MCF 10A (cell line): ENCODE measurements around the gene PIGH. TPM values are rescaled to one million over a fixed set of nuclear protein-coding genes. Genes with fewer than 3 reads are reported as not detected.
"Not testable (repeated sequence)": the region's sequence is repeated elsewhere in the genome, so short reads cannot be mapped to it uniquely, and the experiment has no call there.

Experiments
- BruUV-seq: library from RNA; stranded (reverse); fragments of 400-500 nt; replicated peaks from 2 replicates; lab custom pipeline; 2021; lab: Mats Ljungman, UMichigan
- CTCF ChIA-PET: fragments of 300-600 bp; sonication (Branson Sonifier 250); formaldehyde crosslinking; extraction: SDS; loops from one replicate; lab custom pipeline; 2021; ENCODE audit warnings: antibody characterized with exemption, inconsistent platforms; lab: Yijun Ruan, JAX
- POLR2A ChIA-PET: fragments of 300-600, 350-650 bp; sonication (Branson Sonifier 250); formaldehyde crosslinking; extraction: SDS; loops from one replicate; lab custom pipeline; 2020; ENCODE audit warnings: antibody characterized with exemption, inconsistent platforms; lab: Yijun Ruan, JAX
- DNase-seq: peaks from one replicate; pipeline ENCODE4 v3.0.0-alpha.2; 2018; ENCODE audit not compliant: unreplicated experiment
- H3K27ac Mint-ChIP-seq: one replicate; pipeline ENCODE4 v1.8.0; 2022; ENCODE audit warnings: mild to moderate bottlenecking, low read depth, mixed read lengths; ENCODE audit not compliant: unreplicated experiment
- H3K27me3 Mint-ChIP-seq: one replicate; pipeline ENCODE4 v1.8.0; 2022; ENCODE audit warnings: mixed read lengths; ENCODE audit not compliant: insufficient read depth, unreplicated experiment
- H3K36me3 Mint-ChIP-seq: one replicate; pipeline ENCODE4 v1.8.0; 2022; ENCODE audit warnings: mild to moderate bottlenecking, moderate library complexity, mixed read lengths; ENCODE audit not compliant: insufficient read depth, unreplicated experiment
- H3K4me1 Mint-ChIP-seq: one replicate; pipeline ENCODE4 v1.8.0; 2022; ENCODE audit warnings: mixed read lengths; ENCODE audit not compliant: insufficient read depth, unreplicated experiment
- H3K4me3 Mint-ChIP-seq: one replicate; pipeline ENCODE4 v1.8.0; 2022; ENCODE audit warnings: mild to moderate bottlenecking, moderate library complexity, mixed read lengths; ENCODE audit not compliant: unreplicated experiment
- H3K9me3 Mint-ChIP-seq: one replicate; pipeline ENCODE4 v1.8.0; 2022; ENCODE audit warnings: mixed read lengths; ENCODE audit not compliant: unreplicated experiment
- intact Hi-C: fragments of 100-400 bp; cut with micrococcal nuclease; formaldehyde crosslinking; loops from 2 replicates; pipeline ENCODE4 v1.14.1; 2022
- total RNA-seq: library from RNA; stranded (reverse); gene quantifications from 2 replicates; pipeline ENCODE4 v1.2.3, GENCODE V29; 2022
- TF ChIP-seq, protein P1 (sequence below): fragments of 200-600 bp; IDR thresholded peaks from one replicate; pipeline ENCODE4 v1.8.0; 2022; ENCODE audit warnings: antibody characterized with exemption, mild to moderate bottlenecking; ENCODE audit not compliant: unreplicated experiment

The PIGH gene
- total RNA-seq, 1 experiment from 2014 or later: 18.9 TPM

DNA sequence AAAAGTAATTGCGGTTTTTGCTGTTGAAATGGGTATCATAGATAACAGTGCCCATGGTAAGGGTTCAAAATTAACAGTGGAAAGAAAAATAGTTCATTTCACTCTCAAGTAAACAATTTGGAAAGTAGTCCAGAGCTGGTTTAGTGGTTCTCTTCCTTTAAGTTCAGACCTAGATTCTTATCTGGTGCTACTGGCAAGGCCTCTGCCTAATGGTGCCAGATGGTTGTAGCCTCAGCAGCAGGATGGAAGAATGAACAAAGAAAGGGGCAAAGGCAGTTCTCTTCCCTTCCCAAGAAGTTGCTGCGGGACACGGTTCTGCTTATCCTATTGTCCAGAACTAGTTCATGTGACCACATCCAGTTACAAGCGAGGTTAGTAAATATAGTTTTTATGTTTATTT, 30.1 kb upstream of the PIGH start:
- TF ChIP-seq, protein P1, sequence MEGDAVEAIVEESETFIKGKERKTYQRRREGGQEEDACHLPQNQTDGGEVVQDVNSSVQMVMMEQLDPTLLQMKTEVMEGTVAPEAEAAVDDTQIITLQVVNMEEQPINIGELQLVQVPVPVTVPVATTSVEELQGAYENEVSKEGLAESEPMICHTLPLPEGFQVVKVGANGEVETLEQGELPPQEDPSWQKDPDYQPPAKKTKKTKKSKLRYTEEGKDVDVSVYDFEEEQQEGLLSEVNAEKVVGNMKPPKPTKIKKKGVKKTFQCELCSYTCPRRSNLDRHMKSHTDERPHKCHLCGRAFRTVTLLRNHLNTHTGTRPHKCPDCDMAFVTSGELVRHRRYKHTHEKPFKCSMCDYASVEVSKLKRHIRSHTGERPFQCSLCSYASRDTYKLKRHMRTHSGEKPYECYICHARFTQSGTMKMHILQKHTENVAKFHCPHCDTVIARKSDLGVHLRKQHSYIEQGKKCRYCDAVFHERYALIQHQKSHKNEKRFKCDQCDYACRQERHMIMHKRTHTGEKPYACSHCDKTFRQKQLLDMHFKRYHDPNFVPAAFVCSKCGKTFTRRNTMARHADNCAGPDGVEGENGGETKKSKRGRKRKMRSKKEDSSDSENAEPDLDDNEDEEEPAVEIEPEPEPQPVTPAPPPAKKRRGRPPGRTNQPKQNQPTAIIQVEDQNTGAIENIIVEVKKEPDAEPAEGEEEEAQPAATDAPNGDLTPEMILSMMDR: no peak
- Mint-ChIP-seq H3K27ac (no peak overlapping the region), H3K9me3 (no peaks in the 10 kb centered on the region), H3K4me1 (no peaks in the 10 kb centered on the region), H3K36me3 (no peaks in the 10 kb centered on the region), H3K27me3 (no peaks in the 10 kb centered on the region), H3K4me3 (no peak overlapping the region)
- CTCF ChIA-PET: interaction anchor here (0.6 to 1.0 kb wide), 4 partner anchors 11 to 1476 kb away, joined by 3 to 4 read pairs (median 4); no protein-coding TSS in a partner anchor
- DNase-seq: no peak
- BruUV-seq: no TSS peak
- intact Hi-C loops: no loop called here
- POLR2A ChIA-PET: interaction anchor here (1.2 kb wide), 1 partner anchor 10 kb away, joined by 4 read pairs; the partner anchor contains the start of gene ARG2

DNA sequence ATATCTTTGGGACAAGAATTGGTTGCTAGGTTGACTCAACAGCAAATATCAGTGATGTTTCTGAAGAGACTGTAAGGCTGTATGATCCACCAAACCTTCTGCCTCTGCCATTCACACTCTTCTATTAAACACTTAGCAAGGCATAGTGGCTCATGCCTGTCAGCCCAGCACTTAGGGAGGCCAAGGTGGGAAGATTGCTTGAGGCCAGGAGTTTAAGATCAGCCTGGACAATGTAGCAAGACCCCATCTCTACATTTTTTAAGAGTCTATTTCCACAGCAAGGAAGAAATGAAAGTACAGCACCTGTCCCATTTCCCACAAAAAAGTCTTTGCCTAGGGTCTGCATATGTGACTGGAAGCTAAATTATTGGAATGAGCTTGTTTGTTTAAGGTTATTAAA, 27.5 kb upstream of the PIGH start:
- TF ChIP-seq, protein P1: no peak
- Mint-ChIP-seq H3K9me3 (no peaks in the 10 kb centered on the region), H3K4me1 (peaks cover 8% of the 10 kb centered on the region), H3K36me3 (no peaks in the 10 kb centered on the region), H3K27me3 (no peaks in the 10 kb centered on the region), H3K27ac (no peak overlapping the region), H3K4me3 (no peak overlapping the region)
- ChIA-PET POLR2A (interaction anchor here (1.0 kb wide), 2 partner anchors 9 to 14 kb away, joined by 3 to 4 read pairs; no protein-coding TSS in a partner anchor), CTCF (interaction anchor here (1.0 kb wide), 1 partner anchor 33 kb away, joined by 3 read pairs; no protein-coding TSS in a partner anchor)
- intact Hi-C loops: no loop called here
- DNase-seq: no peak
- no TSS peak for BruUV-seq

DNA sequence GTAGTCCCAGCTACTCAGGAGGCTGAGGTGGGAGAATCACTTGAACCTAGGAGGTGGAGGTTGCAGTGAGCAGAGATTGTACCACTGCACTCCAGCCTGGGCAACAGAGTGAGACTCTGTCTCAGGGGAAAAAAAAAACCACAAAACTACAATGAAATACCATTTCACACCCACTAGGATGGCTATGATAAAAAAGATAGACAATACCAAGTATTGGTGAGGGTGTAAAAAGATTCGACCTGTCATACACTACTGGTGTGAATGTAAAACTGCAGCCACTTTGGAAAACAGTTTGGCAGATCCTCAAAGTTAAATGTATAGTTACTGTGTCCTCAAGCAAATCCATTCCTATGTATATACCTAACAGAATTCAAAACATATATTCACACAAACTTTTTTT, 26.1 kb upstream of the PIGH start:
- POLR2A ChIA-PET, H3K4me3 Mint-ChIP-seq, H3K36me3 Mint-ChIP-seq, H3K27ac Mint-ChIP-seq, BruUV-seq, intact Hi-C loops, H3K27me3 Mint-ChIP-seq, H3K4me1 Mint-ChIP-seq, CTCF ChIA-PET, H3K9me3 Mint-ChIP-seq, DNase-seq: not testable (repeated sequence)

DNA sequence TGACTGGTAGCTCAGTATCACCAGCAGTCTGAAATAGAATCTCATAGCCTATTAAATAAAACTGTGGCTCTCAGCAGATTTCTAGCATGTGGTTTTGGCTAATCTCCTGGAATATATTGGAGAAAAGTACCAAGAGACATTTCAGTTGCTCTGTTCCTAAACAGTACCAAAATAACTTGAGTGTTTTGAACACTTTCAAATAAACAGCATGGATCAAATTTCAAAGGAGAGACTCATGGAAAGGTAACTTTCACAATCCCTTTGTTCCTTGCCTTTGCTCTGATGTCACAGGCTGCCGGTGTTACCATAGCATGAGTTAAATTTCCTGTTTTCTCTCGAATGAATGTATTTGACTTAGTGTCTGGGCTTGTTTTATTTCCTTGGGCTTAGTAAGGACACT, 23.0 kb upstream of the PIGH start:
- CTCF ChIA-PET: interaction anchor here (0.7 to 3.2 kb wide), 4 partner anchors 11 to 81 kb away, joined by 3 to 18 read pairs (median 6); no protein-coding TSS in a partner anchor
- no peaks in the 10 kb centered on the region for H3K9me3 Mint-ChIP-seq
- H3K27ac Mint-ChIP-seq: peak overlapping the region; percentile 82
- H3K27me3 Mint-ChIP-seq: no peaks in the 10 kb centered on the region
- DNase-seq: peak; percentile 79
- POLR2A ChIA-PET: interaction anchor here (0.7 to 2.1 kb wide), 6 partner anchors 24 to 81 kb away, joined by 3 to 6 read pairs (median 4); partner anchors contain the start of genes PIGH and RDH11
- TF ChIP-seq, protein P1: no peak
- intact Hi-C loops: no loop called here
- H3K36me3 Mint-ChIP-seq: no peaks in the 10 kb centered on the region
- no peak overlapping the region for H3K4me3 Mint-ChIP-seq
- no TSS peak for BruUV-seq
- peaks cover 30% of the 10 kb centered on the region for H3K4me1 Mint-ChIP-seq
